ENCODE data around the gene ZNF784.

- TF ChIP-seq, protein P1, sequence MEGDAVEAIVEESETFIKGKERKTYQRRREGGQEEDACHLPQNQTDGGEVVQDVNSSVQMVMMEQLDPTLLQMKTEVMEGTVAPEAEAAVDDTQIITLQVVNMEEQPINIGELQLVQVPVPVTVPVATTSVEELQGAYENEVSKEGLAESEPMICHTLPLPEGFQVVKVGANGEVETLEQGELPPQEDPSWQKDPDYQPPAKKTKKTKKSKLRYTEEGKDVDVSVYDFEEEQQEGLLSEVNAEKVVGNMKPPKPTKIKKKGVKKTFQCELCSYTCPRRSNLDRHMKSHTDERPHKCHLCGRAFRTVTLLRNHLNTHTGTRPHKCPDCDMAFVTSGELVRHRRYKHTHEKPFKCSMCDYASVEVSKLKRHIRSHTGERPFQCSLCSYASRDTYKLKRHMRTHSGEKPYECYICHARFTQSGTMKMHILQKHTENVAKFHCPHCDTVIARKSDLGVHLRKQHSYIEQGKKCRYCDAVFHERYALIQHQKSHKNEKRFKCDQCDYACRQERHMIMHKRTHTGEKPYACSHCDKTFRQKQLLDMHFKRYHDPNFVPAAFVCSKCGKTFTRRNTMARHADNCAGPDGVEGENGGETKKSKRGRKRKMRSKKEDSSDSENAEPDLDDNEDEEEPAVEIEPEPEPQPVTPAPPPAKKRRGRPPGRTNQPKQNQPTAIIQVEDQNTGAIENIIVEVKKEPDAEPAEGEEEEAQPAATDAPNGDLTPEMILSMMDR (IDR thresholded peaks at IDR 0.05; ENCODE audit: poor library complexity): no peak
- TF ChIP-seq EZH2 (IDR thresholded peaks at IDR 0.05; ENCODE audit: borderline replicate concordance): no peak
- TF ChIP-seq EZH2phosphoT487 (IDR thresholded peaks at IDR 0.05; ENCODE audit: low read depth, severe bottlenecking, unreplicated experiment): no peak
Observed at GRCh38 chr19:55590617-55591016, 33.7 kb downstream of the ZNF784 start.
